IPS DF 19.7 (cell line): ENCODE data around the gene PRKAR2B.
"Not testable (repeated sequence)": the region's sequence is repeated elsewhere in the genome, so short reads cannot be mapped to it uniquely, and the experiment has no call there.

Experiments used
- DNase-seq: peaks from one replicate; pipeline ENCODE4 v3.0.0-alpha.2; 2013; ENCODE audit warnings: low read depth, low spot score

Gene PRKAR2B

GRCh38 chr7:107026166-107026565 is 18.3 kb upstream of the PRKAR2B start:
- DNase-seq, result no peak

GRCh38 chr7:107027208-107027607 is 17.3 kb upstream of the PRKAR2B start:
- DNase-seq, result no peak

- DNase-seq, result no peak
Observed at GRCh38 chr7:107029061-107029763, 15.3 kb upstream of the PRKAR2B start.

- no peak for DNase-seq
Observed at GRCh38 chr7:107029764-107030286, 14.7 kb upstream of the PRKAR2B start.

DNA sequence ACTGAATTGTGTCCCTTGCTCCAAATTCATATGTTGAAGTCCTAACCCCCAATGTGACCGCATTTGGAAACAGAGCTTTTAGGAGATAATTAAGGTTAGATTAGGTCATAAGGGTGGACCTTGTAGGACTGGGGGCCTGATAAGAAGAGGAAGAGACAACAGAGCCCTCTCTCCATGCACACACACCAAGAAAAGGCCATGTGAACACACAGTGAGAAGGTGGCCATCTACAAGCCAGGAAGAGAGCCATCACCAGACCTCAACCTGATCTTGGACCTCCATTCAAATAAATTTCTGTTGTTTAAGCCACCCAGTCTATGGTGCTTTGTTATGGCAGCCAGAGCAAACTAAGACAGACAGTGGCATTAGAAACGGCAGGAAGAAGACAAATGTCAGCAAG is 12.5 kb upstream of the PRKAR2B start:
- no peak for DNase-seq

DNA sequence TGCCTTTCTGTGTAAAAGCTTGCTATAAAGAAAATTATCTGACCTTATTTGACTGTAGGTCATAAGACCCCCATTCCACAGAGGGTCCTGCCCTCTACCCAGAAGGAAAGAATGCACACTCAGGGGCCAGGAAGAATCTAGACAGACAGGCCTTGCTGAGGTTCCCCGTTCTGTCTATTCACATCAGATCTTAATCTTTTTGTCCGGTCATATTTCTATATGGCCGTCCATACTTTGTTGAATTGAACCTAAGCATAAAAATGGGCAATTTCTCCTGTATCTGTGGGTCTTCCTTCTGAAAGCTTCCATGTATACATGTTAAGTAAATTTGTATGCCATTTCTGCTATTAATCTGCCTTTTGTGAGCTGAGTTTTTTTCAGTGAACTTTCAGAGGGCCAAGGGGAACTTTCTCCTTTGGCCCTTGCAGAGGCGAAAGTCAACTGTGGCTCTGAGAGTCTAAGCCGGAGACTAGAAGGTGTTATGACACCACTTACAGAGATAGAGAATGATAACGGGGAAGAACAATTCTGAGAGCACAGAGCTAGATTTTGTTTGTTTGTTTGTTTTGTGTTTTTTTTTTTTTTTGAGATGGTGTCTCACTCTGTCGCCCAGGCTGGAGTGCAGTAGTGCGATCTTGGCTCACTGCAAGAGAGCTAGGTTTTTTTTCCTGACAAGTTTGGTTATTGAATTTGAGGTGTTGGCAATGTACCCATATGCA is 11.6 kb upstream of the PRKAR2B start:
- no peak for DNase-seq

GRCh38 chr7:107034553-107034952 is 10.0 kb upstream of the PRKAR2B start:
- no peak for DNase-seq

- no peak for DNase-seq
Observed at GRCh38 chr7:107035446-107035845, 9.1 kb upstream of the PRKAR2B start.

DNA sequence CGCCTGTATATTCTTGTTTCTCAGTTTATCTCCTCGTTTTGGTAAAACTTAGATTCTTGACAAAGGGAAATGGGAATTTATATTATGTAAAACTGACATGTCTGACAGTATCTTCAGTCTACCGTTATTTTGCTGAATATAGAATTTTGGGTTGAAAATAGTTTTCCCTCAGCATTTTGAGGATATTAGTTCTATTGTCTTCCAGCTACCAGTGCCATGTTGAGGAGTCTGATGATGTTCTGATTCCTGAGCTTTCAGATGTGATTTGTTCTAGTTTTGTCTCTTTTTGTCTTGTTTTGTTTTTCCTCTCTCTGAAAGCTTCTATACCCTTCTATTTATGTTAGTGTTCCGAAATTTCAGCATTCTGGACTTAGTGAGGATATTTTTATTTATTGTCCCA is 8.0 kb upstream of the PRKAR2B start:
- DNase-seq, result no peak

DNA sequence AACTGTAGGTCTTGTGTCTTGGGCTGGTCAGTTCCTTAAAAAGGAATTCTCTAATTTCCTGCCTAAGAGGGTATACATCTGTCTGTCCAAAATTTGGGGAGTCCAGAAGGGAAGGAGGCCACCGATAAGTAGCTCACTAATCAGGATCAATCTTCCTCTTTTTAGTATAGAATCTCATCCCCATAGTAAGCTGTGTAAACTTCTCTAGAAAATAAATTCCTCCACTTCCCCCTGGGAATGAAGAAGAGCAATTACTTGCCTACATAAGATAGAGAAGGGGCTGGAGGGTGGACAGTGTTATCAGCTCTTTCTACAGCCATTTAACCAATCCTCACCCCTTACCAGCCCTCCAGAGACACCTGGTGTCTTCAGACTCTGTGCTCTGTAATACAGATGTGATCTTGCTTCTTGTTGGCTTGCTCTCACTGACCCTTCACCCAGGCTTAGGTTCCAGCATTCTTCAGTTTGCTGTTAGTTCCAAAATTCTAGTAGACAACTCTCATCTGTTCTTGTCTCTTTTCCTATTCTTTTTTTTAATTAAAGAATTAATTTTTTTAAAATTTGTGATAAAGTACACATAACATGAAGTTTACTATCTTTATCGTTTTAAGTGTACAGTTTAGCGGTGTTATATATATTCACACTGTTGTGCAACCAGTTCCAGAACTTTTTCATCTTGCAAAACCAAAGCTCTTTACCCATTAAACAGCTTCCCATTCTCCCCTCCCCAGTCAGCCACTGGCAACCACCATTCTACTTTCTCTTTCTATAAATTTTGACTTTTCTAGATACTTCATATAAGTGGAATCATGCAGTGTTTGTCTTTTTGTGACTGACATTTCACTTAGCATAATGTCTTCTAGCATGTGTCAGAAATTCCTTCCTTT is 6.5 kb upstream of the PRKAR2B start:
- DNase-seq, result no peak

DNA sequence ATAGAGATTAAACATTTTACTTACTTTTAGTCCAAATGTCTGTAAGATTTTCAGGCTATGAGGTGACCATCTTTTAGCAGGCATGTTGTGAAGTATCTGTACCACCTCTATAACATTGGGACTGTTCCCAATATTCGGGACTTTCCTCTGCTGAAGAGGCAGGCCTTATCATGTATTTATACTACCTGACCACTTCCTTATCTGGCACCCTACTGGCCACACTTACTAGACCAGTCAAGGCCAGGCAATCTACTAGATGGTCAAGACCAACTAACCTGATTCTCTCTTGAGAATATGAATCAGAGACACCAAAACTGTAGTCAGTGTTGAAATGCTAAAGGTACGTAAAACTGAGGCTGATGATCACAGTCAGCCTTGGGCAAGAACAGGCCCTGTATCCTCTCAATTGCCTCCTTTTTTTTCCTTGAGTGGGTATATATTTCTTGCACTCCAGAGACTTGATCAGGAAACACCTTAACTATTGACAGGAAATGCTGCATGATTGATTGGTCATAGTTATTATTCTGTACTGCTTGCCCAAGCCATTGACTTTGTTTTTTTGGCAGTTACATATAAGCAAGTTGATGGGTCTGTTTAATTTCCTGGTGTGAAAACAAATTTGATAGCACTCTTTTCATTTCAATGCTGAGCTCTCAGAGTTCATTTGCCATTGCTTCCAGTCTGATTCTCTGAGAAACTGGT is 5.2 kb upstream of the PRKAR2B start:
- no peak for DNase-seq

GRCh38 chr7:107041097-107041496 is 3.4 kb upstream of the PRKAR2B start:
- DNase-seq, result no peak

- DNase-seq, result not testable (repeated sequence)
Observed at GRCh38 chr7:107041764-107042163, 2.7 kb upstream of the PRKAR2B start.

- DNase-seq, result not testable (repeated sequence)
Observed at GRCh38 chr7:107042326-107042910, 2.1 kb upstream of the PRKAR2B start.

GRCh38 chr7:107043491-107043890 is 1.0 kb upstream of the PRKAR2B start:
- no peak for DNase-seq

DNA sequence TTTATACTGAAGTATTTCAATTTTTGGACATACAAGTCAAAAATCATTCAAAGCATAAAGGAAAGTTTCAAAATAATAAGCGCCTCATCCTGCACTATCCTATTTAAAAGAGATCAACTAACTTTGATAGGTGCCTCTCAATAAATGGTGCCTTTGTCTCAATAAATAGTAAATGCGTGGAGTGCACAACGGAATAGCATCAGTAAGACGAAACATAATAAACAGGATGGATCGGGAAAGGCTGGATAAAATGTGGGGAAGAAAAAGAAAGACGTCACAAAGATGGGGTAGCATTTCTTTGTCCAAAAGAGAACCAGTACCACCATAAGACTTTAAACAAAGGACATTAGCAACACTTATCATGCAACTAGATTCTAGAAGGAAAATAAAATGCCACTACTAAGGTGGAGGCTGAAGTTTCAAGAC is 571 bp upstream of the PRKAR2B start:
- DNase-seq, result no peak

- no peak for DNase-seq
Observed at GRCh38 chr7:107045195-107045960, 873 bp downstream of the PRKAR2B start.

- no peak for DNase-seq
Observed at GRCh38 chr7:107045980-107046379, 1.5 kb downstream of the PRKAR2B start.

GRCh38 chr7:107046491-107047259 is 2.2 kb downstream of the PRKAR2B start:
- no peak for DNase-seq
